HG03196 (cell line): ENCODE data around the gene KHDRBS2.
"Not testable (repeated sequence)": the region's sequence is repeated elsewhere in the genome, so short reads cannot be mapped to it uniquely, and the experiment has no call there.

Experiments
- ATAC-seq: cut with Tn5 transposase; IDR thresholded peaks from one replicate; pipeline ENCODE4 v1.9.1; 2021; ENCODE audit not compliant: unreplicated experiment

KHDRBS2 gene

GRCh38 chr6:61869632-61870400, 416.2 kb downstream of the KHDRBS2 start:
- ATAC-seq, result no peak

DNA sequence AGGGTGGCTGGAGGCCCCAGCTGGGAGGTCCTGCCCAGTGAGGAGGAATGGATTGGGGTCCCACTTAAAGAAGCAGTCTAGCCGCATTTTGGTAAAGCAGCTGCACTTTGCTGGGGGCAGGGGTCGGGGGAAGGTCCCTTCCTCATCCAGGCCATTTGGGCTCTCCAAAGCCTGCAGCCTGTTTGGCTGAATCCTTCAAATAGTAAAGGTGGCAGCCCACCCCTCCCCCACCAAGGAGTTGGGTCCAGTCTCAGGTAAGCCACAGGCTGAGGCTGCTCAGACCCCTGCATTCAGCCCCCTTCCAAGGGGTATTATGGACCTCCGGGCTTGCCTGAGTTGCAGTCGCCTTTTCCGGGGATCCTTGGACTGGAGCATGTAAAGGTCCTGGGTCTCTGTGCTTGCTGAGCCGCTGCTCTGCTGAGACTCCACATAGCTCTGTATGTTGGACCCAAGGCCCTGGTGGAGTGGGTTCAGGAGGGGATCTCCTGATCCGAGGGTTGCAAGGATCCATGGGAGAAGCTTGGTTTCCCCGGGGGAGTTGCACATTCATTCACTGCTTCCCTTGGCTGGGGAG, 417.4 kb downstream of the KHDRBS2 start:
- ATAC-seq, result no peak

DNA sequence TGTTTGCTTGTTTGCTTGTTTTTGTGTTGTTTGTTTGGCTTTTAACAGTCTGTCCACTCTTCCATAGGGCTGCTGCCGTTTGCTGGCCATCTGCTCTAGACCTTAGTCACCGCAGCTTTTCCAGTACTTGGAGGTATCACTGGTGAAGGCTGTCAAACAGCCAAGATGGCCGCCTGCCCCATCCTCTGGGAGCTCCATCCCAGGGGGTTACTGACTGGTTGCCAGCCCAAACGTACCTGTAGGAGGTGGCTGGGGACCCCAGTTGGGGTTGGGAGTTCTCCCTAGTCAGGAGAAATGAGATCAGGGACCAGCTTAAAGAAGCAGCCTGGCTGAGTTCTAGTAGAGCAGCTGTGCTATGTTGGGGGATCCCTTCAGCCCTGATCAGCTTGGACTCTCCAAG, 418.4 kb downstream of the KHDRBS2 start:
- ATAC-seq, result no peak

DNA sequence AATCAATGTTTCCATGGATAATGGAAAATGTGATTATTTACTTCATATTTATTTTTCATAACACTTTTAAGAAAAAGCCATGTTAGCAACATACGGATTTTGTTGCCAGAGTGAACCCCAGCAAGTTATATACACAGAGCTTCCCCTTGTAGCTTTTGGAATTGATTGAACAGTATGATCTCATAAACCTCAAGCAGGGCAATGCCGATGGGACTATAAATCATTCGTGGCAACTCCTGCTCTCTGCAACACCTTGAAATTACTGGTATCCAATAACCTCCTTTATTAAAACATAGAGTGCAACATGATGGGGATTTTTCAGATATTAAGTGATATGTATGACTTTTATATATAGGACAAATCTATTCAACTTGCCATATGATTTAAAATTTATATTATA, 428.5 kb downstream of the KHDRBS2 start:
- ATAC-seq, result no peak

DNA sequence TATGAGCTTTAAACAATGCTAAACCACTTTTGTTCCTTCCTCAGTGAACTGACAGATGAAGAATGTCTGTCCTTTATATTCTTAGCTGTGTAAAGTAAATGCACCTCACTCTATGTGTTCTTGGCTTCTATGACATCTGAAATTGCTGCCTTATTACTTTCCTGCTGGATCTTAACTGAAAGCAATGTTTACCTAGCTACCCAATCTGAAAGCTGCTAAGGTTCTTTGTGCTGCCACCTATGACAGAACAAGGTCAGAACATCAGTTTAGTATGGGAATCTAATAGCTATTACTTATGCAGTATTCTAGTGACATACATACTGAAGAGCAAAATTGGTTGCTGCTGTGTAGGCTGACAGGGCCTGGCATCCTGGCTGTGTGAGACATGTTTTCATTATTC, 444.1 kb downstream of the KHDRBS2 start:
- ATAC-seq, result no peak

- ATAC-seq, result no peak
Measured at GRCh38 chr6:61835237-61835636, 450.8 kb downstream of the KHDRBS2 start.

DNA sequence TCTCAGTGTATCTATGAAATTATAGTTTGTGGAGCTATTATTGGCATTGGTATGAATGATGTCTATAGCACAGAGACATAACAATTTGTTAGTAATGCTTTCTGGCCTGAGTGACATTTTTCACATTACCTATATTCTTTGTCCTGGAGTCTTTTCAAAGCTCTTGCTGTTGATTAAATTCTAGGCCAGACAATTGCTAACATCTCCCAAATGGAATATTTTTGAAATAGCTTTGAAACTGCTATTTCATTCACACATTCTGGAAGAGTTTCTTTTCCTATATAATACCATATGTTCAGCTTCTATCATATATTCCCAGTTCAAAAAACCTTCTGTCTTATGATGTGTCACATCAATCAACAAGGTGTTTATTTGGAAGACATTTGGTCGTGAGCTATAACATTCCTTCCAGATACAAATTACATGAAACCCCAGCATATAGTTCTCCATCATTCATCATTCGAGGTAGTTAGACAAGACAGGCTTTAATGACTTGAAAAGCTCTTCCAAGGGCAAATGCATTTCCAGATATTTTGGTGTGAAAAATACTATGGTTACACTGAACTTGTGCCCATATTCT, 452.8 kb downstream of the KHDRBS2 start:
- no peak for ATAC-seq

GRCh38 chr6:61817716-61818115, 468.3 kb downstream of the KHDRBS2 start:
- no peak for ATAC-seq

- no peak for ATAC-seq
Measured at GRCh38 chr6:61810047-61810446, 476.0 kb downstream of the KHDRBS2 start.

DNA sequence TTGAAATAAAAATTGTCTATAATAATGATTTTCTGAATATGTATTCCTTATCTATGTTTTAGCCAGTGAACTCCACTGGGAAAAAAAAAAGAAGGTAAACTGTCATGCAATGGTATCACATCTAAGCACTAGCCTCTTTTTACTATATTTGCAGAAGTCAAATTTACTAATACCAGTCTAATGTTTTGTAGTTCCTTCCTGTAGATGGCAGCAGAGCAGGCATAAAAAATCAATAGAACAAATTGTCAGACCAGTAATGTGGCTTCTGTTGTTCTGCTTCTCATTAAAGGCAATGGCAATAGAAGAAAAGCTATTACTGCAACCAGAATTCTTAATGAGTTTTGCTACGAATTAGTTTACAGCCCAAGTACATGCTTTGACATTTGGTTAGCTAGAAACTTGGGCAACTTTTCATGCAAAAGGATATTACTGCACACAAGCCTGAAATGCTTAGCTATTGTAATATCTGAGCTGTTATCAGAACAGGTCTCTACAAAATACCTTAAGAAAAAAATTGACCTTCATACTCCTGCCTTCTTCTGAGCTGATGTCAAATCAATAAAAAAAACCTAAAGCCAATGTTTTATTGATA, 476.9 kb downstream of the KHDRBS2 start:
- ATAC-seq, result no peak

- ATAC-seq, result no peak
Measured at GRCh38 chr6:61787998-61788397, 498.0 kb downstream of the KHDRBS2 start.

DNA sequence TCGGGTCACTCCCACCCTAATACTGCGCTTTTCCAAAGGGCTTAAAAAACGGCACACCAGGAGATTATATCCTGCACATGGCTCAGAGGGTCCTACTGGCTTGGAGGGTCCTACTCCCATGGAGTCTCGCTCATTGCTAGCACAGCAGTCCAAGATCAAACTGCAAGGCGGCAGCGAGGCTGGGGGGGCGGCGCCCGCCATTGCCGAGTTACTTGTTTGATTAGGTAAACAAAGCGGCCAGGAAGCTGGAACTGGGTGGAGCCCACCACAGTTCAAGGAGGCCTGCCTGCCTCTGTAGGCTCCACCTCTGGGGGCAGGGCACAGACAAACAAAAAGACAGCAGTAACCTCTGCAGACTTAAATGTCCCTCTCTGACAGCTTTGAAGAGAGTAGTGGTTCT, 516.6 kb downstream of the KHDRBS2 start:
- ATAC-seq, result not testable (repeated sequence)

GRCh38 chr6:61755739-61756138, 530.3 kb downstream of the KHDRBS2 start:
- ATAC-seq, result no peak

DNA sequence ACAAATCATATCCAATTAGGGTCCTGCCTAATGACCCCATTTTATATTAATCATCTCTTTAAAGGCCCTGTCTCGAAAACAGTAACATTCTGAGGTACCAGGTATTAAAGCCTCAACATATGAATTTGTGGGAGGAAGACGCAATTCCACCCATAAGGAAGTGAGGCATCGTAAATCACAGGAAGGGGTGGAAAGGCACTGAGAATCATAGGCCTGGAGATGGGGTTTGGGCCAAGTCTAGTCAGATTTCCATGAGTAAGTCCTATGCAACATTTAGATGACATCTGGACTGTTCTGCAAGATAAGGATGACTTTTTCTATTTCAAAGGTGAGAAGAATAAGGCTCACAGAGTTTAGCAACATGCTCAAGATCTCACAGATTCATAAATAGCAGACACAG, 534.0 kb downstream of the KHDRBS2 start:
- ATAC-seq, result no peak

- no peak for ATAC-seq
Measured at GRCh38 chr6:61745994-61746393, 540.0 kb downstream of the KHDRBS2 start.

GRCh38 chr6:61711849-61712248, 574.2 kb downstream of the KHDRBS2 start:
- no peak for ATAC-seq

DNA sequence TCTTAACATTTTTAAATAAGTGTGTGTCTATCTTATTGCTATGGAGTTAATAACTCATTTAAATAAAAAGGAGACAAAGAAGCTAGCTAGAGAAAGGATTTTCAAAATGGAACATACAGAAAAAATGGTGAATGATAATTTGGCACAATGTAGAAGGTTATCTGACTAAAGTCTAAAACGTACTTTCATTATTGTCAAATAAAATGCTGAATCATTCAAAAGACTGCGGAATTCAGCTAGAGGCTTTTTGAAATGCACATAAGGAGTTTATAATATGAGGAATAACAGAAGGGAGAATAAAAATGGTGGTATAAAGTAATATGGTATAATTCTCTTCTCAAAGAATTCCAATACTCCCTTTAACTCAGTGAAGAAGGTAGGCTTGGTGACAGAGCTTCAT, 597.9 kb downstream of the KHDRBS2 start:
- no peak for ATAC-seq

- no peak for ATAC-seq
Measured at GRCh38 chr6:61682562-61682961, 603.5 kb downstream of the KHDRBS2 start.

GRCh38 chr6:61679625-61680024, 606.4 kb downstream of the KHDRBS2 start:
- ATAC-seq, result no peak

- no peak for ATAC-seq
Measured at GRCh38 chr6:61675734-61676133, 610.3 kb downstream of the KHDRBS2 start.

- ATAC-seq, result no peak
Measured at GRCh38 chr6:61649845-61650244, 636.2 kb downstream of the KHDRBS2 start.

GRCh38 chr6:61640463-61640862, 645.6 kb downstream of the KHDRBS2 start:
- ATAC-seq, result no peak
